GM21825 (cell line): ENCODE measurements around the gene RASGEF1B.

Source experiments
- ATAC-seq: cut with Tn5 transposase; IDR thresholded peaks from one replicate; pipeline ENCODE4 v1.9.1; 2021; ENCODE audit warnings: mild to moderate bottlenecking, moderate library complexity; ENCODE audit not compliant: unreplicated experiment

The RASGEF1B gene

GRCh38 chr4:81399306-81400086 is 72.2 kb downstream of the RASGEF1B start:
- no peak for ATAC-seq

- no peak for ATAC-seq
These were observed 73.3 kb downstream of the RASGEF1B start for GRCh38 chr4:81398379-81398778.

- no peak for ATAC-seq
These were observed 74.1 kb downstream of the RASGEF1B start for GRCh38 chr4:81397635-81398034.

- no peak for ATAC-seq
These were observed 76.5 kb downstream of the RASGEF1B start for GRCh38 chr4:81395239-81395638.

GRCh38 chr4:81392164-81392563 is 79.5 kb downstream of the RASGEF1B start:
- ATAC-seq = no peak

- no peak for ATAC-seq
These were observed 82.0 kb downstream of the RASGEF1B start for GRCh38 chr4:81389720-81390119.

- no peak for ATAC-seq
These were observed 91.3 kb downstream of the RASGEF1B start for GRCh38 chr4:81380437-81380836.

GRCh38 chr4:81378386-81378785 is 93.3 kb downstream of the RASGEF1B start:
- ATAC-seq = no peak

GRCh38 chr4:81377191-81377590 is 94.5 kb downstream of the RASGEF1B start:
- no peak for ATAC-seq

- no peak for ATAC-seq
These were observed 95.0 kb downstream of the RASGEF1B start for GRCh38 chr4:81376720-81377119.
